GM12865 (cell line): Measurements from ENCODE around the gene ST3GAL2.

Experiments
- DNase-seq: peaks from one replicate; pipeline ENCODE4 v3.0.0; 2010; ENCODE audit warnings: low read depth
- H3K4me3 ChIP-seq: 2 replicates; pipeline ENCODE4 v1.5.1; 2011; ENCODE audit warnings: mild to moderate bottlenecking, low read depth, low read length, control low read depth
- CTCF ChIP-seq: IDR thresholded peaks from 2 replicates; pipeline ENCODE4 v1.5.1; 2011; ENCODE audit warnings: low read length, control low read depth, low read depth, inconsistent platforms; ENCODE audit not compliant: insufficient read depth; ENCODE audit errors: missing control alignments

The ST3GAL2 gene, protein sequence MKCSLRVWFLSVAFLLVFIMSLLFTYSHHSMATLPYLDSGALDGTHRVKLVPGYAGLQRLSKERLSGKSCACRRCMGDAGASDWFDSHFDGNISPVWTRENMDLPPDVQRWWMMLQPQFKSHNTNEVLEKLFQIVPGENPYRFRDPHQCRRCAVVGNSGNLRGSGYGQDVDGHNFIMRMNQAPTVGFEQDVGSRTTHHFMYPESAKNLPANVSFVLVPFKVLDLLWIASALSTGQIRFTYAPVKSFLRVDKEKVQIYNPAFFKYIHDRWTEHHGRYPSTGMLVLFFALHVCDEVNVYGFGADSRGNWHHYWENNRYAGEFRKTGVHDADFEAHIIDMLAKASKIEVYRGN

DNA sequence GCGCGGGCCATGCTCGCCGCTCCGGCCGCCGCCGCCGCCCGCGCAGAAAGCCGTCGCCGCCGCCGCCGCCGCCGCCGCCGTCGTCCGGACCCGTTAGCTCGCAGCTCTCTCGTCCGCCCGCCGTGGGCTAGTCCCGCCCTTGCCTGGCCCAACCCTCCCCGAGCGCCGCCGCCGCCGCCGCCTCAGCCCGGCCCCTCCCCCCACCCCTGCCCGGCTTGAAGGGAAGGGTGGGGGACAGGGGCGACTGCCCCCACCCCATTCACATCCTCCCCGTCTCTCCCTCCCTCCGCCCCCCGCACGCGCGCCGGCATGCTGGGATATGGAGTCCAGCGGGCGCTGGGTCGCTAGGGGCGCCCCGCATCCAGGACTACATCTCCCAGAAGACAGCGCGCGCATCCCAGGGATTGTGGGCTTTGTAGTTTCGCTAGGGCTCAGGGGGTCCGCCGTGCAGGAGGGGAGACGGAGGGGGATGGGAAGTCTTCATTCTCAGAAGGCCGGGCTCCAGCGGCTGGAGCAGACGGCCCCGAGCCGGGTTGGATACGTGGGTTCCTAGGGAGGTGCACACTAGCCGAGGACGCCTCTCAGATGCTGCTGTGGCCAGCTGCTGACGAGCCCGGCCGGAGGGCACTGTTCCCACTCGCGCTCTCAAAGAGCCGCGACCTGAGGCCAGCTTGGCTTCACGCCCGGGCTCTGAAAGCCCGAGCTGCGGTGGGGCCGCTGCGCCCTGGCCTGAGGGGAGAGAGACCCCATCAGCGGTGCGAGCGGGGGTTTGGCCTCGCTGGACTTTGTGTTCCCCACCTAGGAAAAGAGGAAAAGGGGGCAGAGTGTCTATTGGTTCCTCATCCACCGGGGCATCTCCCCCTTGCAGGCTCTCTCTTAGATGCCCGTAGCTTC lies at the start of gene ST3GAL2:
Gene ST3GAL2, minus strand, starts transcription at position 132 of the 894 bp plus-strand sequence. CDS start 40,570 bp downstream, outside the sequence.
- H3K4me3 ChIP-seq, result peak within 1 kb of the TSS; percentile 93
- peak; percentile 9 for TF ChIP-seq CTCF
- peak; percentile 97 for DNase-seq

GRCh38 chr16:70484867-70485266 lies 46.0 kb upstream of the ST3GAL2 start:
- DNase-seq, result no peak
- no peak overlapping the region for H3K4me3 ChIP-seq
- TF ChIP-seq CTCF, result no peak

DNA sequence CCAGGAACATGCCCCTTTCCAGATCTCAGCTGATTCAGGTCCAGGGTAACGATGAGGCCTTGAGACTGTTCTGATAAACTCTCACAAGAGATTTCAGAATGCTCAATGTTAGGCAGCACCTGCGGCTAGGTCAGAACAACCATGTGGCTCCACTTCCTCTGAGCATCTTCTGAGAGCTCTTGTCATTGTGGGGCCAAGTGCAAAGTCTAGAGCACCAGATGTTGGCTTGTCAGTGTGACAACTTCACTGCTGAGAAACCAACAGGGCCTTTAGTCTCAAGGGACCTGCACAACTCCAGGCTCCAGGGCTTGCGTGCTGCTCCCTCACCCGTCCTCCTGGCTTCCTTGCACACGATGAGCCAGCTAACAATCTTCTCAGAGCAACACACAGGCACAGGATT lies 44.5 kb upstream of the ST3GAL2 start:
- peak; percentile 85 for DNase-seq
- no peak for TF ChIP-seq CTCF
- no peak overlapping the region for H3K4me3 ChIP-seq

- TF ChIP-seq CTCF, result no peak
- DNase-seq, result no peak
- no peak overlapping the region for H3K4me3 ChIP-seq
Observed at GRCh38 chr16:70482624-70483023, 43.7 kb upstream of the ST3GAL2 start.

DNA sequence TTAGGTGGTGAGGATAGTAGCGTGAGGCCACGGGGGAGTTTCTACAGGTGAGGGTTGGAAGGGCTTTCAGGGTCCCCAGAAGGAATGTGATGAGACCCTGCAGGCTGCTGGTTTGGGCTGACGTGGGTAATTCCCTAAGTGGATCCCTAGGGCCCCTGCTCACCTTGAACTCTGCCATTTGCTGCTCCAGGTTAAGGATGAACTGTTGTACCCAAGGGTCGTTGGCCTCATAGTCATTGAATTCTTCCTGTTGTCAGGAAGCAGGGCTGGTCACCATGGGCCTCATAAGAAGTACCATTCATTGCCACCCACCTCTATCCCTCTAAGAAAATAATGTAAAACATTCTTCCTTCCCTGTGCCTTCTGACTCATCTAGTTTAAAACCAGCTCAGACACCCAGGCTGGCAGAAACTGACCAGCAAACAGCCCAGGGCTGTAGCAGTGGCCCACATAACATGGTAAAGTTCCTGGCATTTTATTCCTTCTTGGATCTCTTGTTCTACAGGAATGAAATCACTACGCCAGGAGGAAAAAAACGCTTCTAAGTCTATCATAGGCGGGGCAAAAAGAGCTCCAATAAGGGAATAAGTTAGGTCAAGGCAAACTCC lies 43.1 kb upstream of the ST3GAL2 start:
- H3K4me3 ChIP-seq, result no peak overlapping the region
- DNase-seq, result no peak
- no peak for TF ChIP-seq CTCF

DNA sequence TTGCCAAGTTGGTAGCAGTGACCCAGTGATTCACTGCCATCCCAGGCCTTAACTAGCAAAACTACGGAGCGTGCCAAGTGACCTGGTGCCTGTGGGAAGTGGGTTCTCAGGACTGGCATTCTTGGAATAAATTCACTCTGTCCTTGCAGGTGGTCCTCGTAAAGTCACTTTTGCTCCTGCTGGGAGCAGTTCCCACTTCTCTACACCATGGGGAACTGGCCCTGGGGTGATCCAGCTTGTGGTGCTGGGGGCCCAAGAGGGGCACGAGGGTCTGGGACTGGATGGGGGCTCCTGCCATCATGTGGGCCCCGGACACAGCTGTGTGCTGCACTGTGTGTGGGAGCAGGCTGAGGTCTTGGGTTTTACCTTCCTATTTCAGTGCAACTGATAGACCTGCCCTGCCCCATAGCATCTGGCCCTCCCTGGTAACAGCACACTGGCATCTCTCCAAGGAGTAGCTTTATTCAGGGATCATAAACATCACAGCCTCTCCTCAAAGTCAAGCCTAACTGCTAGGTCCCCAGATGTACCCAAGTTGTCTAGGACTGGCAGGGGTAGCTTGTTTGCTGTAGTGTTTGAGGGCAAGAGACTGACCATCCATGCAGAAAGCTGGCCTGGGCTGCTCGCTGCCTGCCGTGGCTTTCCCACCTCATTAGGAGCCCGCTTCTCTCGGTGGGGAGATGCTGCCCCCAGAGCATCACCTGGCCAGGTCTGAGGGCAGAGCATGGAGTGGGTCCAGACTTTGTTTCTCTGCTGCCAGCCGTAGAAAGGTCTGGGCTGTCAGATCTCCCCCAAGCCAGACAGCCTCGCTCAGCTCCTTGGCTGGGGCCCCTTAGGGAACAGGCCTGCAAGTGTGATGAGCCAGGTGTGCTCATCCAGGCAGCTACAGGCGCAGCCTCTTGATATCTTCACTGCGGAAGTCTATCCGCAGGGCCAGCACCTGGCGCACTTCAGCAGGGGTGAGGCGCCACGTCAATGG lies 41.5 kb upstream of the ST3GAL2 start:
- H3K4me3 ChIP-seq, result no peak overlapping the region
- TF ChIP-seq CTCF, result no peak
- DNase-seq, result no peak
